ENCODE results near the gene ALOX5. TPM values are rescaled to one million over a fixed set of nuclear protein-coding genes. Genes with fewer than 3 reads are reported as not detected.
"Not testable (repeated sequence)": the region's sequence is repeated elsewhere in the genome, so short reads cannot be mapped to it uniquely, and the experiment has no call there.

ALOX5 gene
- not detected in 2 replicates for total RNA-seq (2014; rRNA removed; shearing (Covaris generic))

DNA sequence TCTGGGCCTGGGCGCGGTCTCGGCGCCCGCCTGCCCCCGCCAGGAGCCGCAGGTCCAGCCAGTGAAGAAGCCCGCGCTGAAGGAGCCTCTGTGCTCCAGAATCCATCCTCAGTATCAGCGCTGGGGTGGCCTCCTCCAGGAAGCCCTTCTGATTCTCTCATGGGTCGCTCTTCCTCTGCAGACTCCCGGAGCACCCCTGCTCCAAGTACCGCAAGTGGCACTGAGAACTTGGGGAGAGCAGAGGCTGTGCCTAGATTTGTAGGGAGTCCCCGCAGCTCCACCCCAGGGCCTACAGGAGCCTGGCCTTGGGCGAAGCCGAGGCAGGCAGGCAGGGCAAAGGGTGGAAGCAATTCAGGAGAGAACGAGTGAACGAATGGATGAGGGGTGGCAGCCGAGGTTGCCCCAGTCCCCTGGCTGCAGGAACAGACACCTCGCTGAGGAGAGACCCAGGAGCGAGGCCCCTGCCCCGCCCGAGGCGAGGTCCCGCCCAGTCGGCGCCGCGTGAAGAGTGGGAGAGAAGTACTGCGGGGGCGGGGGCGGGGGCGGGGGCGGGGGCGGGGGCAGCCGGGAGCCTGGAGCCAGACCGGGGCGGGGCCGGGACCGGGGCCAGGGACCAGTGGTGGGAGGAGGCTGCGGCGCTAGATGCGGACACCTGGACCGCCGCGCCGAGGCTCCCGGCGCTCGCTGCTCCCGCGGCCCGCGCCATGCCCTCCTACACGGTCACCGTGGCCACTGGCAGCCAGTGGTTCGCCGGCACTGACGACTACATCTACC, at the start of gene ALOX5:
TSS of gene ALOX5 (plus strand) at position 641 of the 774 bp plus-strand sequence. CDS start at position 705, 64 bp downstream.
- DNase-seq (ENCODE audit: low read depth): no peak

DNA sequence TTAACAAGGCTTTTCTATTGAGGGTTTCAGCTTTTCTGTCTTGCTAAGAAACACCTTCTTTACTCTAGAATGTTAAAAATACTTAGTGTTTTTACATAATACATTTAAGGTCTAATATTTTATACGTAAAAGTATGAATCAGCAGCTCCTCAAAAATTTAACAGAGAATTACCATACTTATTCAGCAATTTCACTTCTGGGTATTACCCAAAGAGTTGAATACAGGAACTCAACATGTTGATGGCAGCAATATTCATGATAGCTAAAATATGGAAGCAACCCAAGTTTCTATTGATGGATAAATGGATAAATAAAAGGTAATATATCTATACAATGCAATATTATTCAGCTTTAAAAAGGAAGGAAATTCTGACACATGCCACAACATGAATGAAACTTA, 48.9 kb upstream of the ALOX5 start:
- DNase-seq (ENCODE audit: low read depth): no peak

DNA sequence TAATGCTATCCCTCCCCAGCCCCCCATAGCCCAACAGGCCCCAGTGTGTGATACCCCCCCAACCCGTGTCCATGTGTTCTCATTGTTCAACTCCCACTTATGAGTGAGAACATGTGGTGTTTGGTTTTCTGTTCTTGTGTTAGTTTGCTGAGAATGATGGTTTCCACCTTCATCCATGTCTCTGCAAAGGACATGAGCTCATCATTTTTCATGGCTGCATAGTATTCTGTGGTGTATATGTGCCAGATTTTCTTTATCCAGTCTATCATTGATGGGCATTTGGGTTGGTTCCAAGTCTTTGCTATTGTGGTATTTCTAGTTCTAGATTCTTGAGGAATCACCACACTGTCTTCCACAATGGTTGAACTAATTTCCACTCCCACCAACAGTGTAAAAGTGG, 47.2 kb upstream of the ALOX5 start:
- DNase-seq (ENCODE audit: low read depth): not testable (repeated sequence)

DNA sequence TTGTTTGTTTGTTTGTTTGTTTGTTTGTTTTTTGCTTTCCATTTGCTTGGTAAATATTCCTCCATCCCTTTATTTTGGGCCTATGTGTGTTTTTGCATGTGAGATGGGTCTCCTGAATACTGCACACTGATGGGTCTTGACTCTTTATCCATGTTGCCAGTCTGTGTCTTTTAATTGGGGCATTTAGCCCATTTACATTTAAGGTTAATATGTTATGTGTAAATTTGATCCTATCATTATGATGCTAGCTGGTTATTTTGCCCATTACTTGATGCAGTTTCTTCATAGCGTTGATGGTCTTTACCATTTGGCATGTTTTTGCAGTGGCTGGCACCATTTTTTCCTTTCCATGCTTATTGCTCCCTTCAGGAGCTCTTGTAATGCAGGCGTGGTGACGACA, 42.2 kb upstream of the ALOX5 start:
- DNase-seq (ENCODE audit: low read depth): not testable (repeated sequence)

DNA sequence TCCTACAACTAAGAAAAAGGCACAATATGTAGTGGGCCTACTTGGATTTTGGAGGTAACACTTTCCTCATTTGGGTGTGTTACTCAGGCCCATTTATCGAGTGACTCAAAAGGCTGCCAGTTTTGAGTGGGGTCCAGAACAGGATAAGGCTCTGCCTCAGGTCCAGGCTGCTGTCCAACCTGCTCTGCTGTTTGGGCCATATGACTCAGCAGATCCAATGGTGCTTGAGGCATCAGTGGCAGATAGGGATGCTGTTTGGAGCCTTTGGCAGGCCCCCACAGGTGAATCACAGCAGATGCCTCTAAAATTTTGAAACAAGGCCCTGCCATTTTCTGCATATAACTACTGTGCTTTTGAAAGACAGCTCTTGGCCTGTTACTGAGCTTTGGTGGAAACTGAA, 34.1 kb upstream of the ALOX5 start:
- DNase-seq (ENCODE audit: low read depth): no peak

DNA sequence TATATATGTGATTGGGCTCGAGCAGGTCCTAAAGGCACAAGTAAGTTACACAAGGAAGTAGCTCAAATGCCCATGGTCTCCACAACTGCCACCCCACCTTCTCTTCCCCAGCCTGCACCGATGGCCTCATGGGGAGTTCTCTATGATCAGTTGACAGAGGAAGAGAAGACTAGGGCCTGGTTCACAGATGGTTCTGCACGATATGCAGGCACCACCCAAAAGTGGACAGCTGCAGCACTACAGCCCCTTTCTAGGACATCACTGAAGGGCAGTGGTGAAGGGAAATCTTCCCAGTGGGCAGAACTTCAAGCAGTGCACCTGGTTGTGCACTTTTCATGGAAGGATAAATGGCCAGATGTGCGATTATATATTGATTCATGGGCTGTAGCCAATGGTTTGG, 33.6 kb upstream of the ALOX5 start:
- not testable (repeated sequence) for DNase-seq (ENCODE audit: low read depth)

DNA sequence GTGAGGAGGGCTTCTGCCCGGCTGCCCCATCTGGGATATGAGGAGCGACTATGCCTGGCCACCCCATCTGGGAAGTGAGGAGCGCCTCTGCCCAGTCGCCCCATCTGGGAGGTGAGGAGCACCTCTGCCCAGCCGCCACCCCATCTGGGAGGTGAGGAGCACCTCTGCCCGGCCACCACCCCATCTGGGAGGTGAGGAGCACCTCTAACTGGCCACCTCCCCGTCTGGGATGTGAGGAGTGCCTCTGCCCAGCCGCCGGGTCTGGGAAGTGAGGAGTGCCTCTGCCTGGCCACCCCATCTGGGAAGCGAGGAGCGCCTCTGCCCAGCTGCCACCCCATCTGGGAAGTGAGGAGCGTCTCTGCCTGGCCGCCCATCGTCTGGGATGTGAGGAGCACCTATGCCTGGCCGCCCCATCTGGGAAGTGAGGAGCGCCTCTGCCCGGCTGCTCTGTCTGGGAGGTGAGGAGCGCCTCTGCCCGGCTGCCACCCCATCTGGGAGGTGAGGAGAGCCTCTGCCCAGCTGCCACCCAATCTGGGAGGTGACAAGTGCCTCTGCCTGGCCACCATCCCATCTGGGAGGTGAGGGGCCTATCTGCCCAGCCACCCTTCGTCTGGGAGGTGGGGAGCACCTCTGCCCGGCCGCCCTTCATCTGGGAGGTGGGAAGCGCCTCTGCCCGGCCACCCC, 27.2 kb upstream of the ALOX5 start:
- not testable (repeated sequence) for DNase-seq (ENCODE audit: low read depth)

DNA sequence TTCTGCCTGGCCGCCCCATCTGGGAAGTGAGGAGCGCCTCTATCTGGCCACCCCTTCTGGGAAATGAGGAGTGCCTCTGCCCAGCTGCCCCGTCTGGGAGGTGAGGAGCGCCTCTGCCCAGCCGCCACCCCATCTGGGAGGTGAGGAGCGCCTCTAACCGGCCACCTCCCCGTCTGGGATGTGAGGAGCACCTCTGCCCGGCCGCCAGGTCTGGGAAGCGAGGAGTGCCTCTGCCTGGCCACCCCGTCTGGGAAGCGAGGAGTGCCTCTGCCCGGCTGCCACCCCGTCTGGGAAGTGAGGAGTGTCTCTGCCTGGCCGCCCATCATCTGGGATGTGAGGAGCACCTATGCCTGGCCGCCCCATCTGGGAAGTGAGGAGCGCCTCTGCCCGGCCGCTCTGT, 26.6 kb upstream of the ALOX5 start:
- DNase-seq (ENCODE audit: low read depth): not testable (repeated sequence)

DNA sequence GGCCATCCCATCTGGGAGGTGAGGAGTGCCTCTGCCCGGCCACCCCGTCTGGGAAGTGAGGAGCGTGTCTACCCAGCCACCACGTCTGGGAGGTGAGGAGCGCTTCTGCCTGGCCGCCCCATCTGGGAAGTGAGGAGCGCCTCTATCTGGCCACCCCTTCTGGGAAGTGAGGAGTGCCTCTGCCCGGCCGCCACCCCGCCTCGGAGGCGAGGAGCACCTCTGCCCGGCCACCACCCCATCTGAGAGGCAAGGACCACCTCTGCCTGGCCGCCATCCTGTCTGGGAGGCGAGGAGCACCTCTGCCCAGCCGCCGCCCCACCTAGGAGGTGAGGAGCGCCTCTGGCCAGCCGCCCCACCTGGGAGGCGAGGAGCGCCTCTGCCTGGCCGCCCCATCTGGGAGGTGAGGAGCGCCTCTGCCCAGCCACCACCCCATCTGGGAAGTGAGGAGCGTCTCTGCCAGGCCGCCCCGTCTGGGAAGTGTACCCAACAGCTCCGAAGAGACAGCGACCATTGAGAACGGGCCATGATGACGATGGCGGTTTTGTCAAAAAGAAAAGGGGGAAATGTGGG, 25.7 kb upstream of the ALOX5 start:
- DNase-seq (ENCODE audit: low read depth): not testable (repeated sequence)

DNA sequence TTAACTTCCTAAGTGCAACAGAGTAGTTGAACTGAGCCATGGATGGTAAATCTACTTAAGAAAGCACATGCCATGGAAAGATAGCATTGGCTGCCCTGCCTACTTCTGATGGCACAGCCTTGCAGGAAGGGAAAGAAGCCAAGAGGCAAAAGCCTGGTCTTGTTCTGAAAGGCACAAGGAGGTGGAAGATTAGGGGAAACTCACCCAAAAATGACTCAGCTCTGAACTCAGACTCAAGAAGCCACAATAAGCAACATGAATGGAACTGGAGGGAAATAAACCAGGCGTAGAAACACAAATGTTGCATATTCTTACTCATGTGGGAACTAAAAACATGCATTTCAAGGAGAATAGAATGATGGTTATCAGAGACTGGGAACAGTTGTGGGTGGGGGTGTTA, 20.8 kb upstream of the ALOX5 start:
- peak; percentile 78 for DNase-seq (ENCODE audit: low read depth)

DNA sequence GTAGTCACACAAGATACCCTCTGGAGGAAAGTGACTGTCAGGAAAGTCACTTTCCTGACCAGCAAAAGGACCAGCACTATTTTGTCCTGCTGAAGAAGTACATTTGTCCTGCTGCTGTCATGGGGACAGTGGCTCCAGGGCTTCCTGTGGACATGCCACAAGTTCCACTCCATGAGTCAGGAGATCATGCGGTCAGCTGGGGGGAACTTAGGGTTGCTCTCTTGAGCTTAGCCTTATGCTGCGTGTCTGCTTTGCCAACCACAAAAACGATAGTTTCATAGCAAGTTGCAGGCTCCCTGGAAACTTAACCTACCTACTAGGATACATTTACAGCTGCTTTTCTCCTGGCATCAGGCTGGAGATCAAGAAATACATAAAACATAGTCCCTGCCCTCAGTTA, 19.8 kb upstream of the ALOX5 start:
- DNase-seq (ENCODE audit: low read depth): peak; percentile 94

DNA sequence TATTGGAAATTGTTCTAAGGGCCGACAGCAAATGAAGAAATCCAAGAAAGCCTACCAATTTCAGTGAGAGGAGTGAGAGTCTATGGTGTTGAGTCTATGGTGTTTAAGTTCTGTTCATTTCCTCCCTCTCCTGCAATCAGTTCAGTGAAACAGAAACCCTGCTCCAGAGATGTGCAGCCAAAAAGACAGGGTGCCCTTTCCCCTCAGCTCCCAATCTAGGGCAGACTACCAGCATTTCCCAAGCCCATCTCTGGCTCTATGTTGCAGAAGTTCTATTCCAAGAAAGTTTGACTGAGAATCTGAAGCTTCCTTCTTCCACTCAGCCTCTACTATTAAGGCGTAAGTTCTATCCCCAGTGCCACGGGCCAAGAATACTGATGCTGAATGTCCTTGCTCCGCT, 18.5 kb upstream of the ALOX5 start:
- DNase-seq (ENCODE audit: low read depth): no peak

DNA sequence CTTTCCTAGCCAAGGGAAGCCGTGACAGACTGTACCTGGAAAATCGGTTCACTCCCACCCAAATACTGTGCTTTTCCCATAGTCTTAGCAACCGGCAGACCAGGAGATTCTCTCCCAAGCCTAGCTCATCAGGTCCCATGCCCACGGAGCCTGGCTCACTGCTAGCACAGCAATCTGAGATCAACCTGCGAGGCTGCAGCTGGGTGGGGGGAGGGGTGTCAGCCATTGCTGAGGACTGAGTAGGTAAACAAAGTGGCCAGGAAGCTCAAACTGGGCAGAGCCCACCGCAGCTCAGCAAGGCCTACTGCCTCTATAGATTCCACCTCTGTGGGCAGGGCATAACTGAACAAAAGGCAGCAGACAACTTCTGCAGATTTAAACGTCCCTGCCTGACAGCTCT, 15.1 kb upstream of the ALOX5 start:
- DNase-seq (ENCODE audit: low read depth): not testable (repeated sequence)

DNA sequence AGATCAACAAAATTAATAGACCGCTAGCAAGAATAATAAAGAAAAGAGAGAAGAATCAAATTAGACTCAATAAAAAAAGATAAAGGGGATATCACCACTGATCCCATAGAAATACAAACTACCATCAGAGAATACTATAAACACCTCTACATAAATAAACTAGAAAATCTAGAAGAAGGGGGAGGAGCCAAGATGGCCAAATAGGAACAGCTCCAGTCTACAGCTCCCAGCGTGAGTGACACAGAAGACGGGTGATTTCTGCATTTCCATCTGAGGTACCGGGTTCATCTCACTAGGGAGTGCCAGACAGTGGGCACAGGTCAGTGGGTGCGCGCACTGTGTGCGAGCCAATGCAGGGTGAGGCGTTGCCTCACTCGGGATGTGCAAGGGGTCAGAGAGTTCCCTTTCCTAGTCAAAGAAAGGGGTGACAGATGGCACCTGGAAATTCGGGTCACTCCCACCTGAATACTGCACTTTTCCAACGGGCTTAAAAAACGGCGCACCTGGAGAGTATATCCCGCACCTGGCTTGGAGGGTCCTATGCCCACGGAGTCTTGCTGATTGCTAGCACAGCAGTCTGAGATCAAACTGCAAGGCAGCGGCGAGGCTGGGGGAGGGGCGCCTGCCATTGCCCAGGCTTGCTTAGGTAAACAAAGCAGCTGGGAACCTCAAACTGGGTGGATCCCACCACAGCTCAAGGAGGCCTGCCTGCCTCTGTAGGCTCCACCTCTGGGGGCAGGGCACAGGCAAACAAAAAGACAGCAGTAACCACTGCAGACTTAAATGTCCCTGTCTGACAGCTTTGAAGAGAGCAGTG, 11.8 kb upstream of the ALOX5 start:
- DNase-seq (ENCODE audit: low read depth): not testable (repeated sequence)

DNA sequence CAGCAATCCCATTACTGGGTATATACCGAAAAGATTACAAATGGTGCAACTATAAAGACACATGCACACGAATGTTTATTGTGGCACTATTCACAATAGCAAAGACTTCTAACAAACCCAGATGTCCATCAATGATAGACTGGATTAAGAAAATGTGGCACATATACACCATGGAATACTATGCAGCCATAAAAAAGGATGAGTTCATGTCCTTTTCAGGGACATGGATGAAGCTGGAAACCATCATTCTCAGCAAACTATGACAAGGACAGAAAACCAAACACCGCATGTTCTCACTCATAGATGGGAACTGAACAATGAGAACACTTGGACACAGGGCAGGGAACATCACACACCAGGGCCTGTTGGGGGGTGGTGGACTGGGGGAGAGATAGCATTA, 6.4 kb upstream of the ALOX5 start:
- not testable (repeated sequence) for DNase-seq (ENCODE audit: low read depth)

DNA sequence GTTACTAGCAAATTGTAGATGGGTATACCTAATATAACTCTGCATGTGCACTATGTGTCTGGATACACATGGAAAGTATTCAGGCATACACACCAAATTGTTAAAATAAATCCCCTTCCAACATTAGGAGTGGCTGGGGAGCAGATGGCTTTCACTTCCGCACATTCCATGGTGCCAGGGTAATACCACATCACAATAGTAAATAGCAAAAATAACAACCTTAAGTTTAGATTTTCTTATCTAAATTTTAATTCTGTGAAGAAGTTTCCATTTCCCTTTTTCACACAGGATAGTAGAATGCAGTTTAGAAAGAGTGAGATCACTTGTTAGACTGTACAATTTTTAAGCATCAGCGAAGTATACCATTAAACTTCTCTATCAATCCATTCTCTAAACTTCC, 5.8 kb upstream of the ALOX5 start:
- DNase-seq (ENCODE audit: low read depth): no peak

DNA sequence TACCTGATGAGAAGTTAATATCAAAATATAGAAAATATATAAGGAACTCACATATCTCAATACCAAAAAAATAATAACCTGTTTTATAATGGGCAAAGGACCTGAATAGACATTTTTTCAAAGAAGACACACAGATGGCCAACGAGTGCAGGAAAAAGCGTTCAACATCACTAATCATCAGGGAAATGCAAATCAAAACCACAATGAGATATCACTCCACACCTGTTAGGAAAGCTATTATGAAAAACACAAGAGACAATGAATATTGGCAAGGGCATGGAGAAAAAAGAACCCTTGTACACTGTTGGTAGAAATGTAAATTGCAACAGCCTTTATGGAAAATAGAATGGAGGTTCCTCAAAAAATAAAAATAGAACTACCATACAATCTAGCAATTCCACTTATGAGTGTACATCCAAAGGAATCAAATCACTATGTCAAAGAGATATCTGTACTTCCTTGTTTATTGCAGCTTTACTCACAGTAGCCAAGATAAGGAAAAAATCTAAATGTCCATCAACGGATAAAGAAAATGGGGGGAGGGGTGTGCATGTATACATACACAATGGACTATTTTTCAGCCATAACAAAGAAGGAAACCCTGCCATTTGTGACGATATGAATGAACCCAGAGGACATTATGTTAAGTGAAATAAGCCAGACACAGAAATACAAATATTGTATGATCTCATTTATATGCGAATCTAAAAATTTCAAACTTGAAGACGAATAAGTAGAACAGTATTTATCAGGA, 3.6 kb upstream of the ALOX5 start:
- DNase-seq (ENCODE audit: low read depth): no peak

DNA sequence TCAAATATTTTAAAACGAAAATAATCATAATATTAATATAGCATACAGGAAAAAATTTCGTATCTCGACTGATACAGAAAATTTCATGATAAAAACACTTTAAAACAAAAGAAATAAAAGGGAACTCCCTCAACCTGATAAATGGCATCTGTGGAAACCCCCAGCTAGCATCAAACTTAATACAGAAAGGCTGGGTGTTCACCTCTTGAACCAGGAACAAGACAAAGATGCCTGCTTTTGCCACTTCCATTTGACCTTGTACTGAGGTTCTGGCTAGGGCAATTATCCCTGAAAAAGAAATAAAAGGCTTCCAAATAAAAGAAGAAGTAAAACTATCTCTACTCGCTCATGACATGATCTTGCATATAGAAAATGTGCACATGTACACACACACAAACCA, 2.5 kb upstream of the ALOX5 start:
- no peak for DNase-seq (ENCODE audit: low read depth)

DNA sequence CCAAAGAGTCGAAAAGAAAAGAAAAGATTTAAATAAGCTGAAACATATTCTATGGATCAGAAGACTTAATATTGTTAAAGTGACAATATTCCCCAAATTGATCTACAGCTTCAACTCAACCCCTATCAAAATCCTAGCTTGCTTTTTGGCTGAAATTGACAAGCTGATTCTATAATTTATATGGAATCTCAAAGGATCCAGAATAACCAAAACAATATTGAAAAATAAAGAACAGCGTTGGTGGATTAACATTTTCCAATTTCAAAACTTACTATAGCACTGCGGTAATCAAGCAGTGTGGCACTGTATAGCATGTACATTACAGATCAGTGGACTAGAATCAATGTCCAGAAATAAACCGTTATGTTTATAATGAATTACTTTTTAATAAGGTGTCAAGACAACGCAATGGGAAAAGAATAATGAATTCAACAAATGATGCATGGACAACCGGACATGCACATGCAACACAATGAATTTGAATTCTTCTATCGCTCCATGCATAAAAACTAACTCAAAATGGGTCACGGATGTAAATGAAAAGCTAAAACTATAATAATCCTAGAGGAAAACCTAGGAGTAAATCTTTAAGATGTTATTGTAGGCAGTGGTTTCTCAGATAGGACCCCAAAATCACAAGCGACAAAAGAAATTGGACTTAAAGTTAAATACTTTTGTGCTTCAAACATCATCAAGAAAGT, 1.6 kb upstream of the ALOX5 start:
- DNase-seq (ENCODE audit: low read depth): no peak

DNA sequence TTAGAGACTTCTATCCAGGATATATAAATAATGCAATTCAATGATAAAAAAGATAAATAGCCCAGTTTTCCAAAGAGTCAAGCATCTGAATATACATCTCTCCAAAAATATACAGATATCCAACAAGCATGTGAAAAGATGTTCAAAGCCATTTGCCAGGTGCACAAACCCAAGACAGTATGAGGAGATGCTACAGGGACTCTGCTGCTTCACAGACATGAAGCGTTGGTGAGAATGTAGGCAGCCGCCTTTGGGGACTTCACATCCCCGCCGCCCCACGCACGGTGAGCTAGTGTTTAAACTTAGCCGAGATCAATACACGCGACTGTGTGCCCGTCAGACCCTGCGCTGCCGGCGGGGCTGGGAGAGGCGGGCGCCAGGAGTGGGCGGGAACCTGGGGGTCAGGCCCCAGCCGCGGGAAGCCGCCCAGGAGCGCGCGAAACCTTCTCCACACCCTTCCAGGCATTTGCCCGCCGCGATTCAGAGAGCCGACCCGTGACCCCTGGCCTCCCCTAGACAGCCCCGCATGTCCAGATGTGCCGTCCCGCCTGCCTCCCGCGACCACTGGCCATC, 927 bp upstream of the ALOX5 start:
- DNase-seq (ENCODE audit: low read depth): no peak
